Spleen (tissue), 7 donors: ENCODE data around the gene ATF7IP2.
"Not testable (repeated sequence)": the region's sequence is repeated elsewhere in the genome, so short reads cannot be mapped to it uniquely, and the experiment has no call there.

Experiments
- CTCF ChIP-seq, 11 experiments: fragments of 200-600 bp in 7 of 11; fragments of 450-650 bp in 4 of 11; sonication (generic) in 4 of 11; IDR thresholded peaks in 8 of 11; conservative IDR thresholded peaks in 3 of 11; 1 replicate in 7 of 11; 2 replicates in 4 of 11; pipeline versions ENCODE4 v1.4.0 to v1.8.0; 2016 to 2021; ENCODE audit warnings: antibody characterized with exemption in 11 of 11, inconsistent platforms in 4 of 11, mild to moderate bottlenecking in 1 of 11
- POLR2A ChIP-seq, 3 donors: fragments of 450-650 bp; IDR thresholded peaks; one replicate each; pipeline ENCODE4 v1.5.1; 2017; ENCODE audit warnings: antibody characterized with exemption in 3 of 3, mild to moderate bottlenecking in 1 of 3
- donor health status: DM: no; HTN: no; CAD: no; lungs with moderate emphysema.
- donor health status: DM: no; HTN: no; CAD: no.
- donor health status: DM: no; HTN: no; CAD: no.

- TF ChIP-seq CTCF (IDR thresholded peaks at IDR 0.05 in 8 of 11, conservative IDR thresholded peaks at IDR 0.05 in 3 of 11); POLR2A (IDR thresholded peaks at IDR 0.05): not testable (repeated sequence)
Measured at GRCh38 chr16:10505286-10505685, 119.4 kb downstream of the ATF7IP2 start.
